Fibroblast of lung (primary cell): ENCODE measurements around the gene USP14. TPM values are rescaled to one million over a fixed set of nuclear protein-coding genes. Genes with fewer than 3 reads are reported as not detected.
A peak's percentile ranks its signal among the peaks of the same experiment; 100 is the strongest.

Experiments used
- DNase-seq, 2 donors: peaks; one replicate each; pipeline versions ENCODE4 v3.0.0 to v3.0.0-alpha.2; 2010; ENCODE audit warnings: low read depth in 2 of 2
- H2AFZ ChIP-seq: 2 replicates; pipeline ENCODE4 v1.5.1; 2012; ENCODE audit warnings: low read length, control low read depth, inconsistent platforms
- H3K27ac ChIP-seq: 2 replicates; pipeline ENCODE4 v1.5.1; 2011; ENCODE audit warnings: low read length, control low read depth; ENCODE audit not compliant: insufficient read depth
- H3K27me3 ChIP-seq: 2 replicates; pipeline ENCODE4 v1.5.1; 2011; ENCODE audit warnings: mild to moderate bottlenecking, low read length; ENCODE audit not compliant: control insufficient read depth, insufficient read depth
- H3K36me3 ChIP-seq: 2 replicates; pipeline ENCODE4 v1.5.1; 2011; ENCODE audit warnings: low read length; ENCODE audit not compliant: control insufficient read depth, insufficient read depth
- H3K4me1 ChIP-seq: 2 replicates; pipeline ENCODE4 v1.5.1; 2011; ENCODE audit warnings: low read length; ENCODE audit not compliant: control insufficient read depth, insufficient read depth; ENCODE audit errors: extremely low read depth
- H3K4me2 ChIP-seq: 2 replicates; pipeline ENCODE4 v1.5.1; 2011; ENCODE audit warnings: low read length, control low read depth; ENCODE audit not compliant: insufficient read depth; ENCODE audit errors: extremely low read depth
- H3K4me3 ChIP-seq, 4 experiments: fragments of 200-600 bp in 1 of 4; sonication (generic) in 1 of 4; replicated peaks in 1 of 4; 2 replicates each; pipeline ENCODE4 v1.5.1; 2011 to 2016; ENCODE audit warnings: low read length in 4 of 4, low read depth in 3 of 4, mild to moderate bottlenecking in 3 of 4, control low read depth in 2 of 4, inconsistent platforms in 1 of 4, mixed read lengths in 1 of 4; ENCODE audit not compliant: insufficient read depth in 1 of 4; ENCODE audit errors: control extremely low read depth in 1 of 4
- H3K79me2 ChIP-seq: 2 replicates; pipeline ENCODE4 v1.5.1; 2012; ENCODE audit warnings: mild to moderate bottlenecking, low read length, inconsistent platforms; ENCODE audit not compliant: control insufficient read depth, insufficient read depth
- H3K9ac ChIP-seq: 2 replicates; pipeline ENCODE4 v1.5.1; 2011; ENCODE audit warnings: mild to moderate bottlenecking, low read length, control low read depth; ENCODE audit not compliant: insufficient read depth
- H3K9me3 ChIP-seq: 2 replicates; pipeline ENCODE4 v1.5.1; 2012; ENCODE audit warnings: low read depth, low read length; ENCODE audit not compliant: control insufficient read depth, insufficient read depth
- H4K20me1 ChIP-seq: 2 replicates; pipeline ENCODE4 v1.5.1; 2011; ENCODE audit warnings: low read length; ENCODE audit not compliant: control insufficient read depth, insufficient read depth; ENCODE audit errors: extremely low read depth
- CTCF ChIP-seq, 2 donors: IDR thresholded peaks in 1 of 2; conservative IDR thresholded peaks in 1 of 2; 1 replicate in 1 of 2; 2 replicates in 1 of 2; pipeline ENCODE4 v1.5.1; 2011 to 2012; ENCODE audit warnings: low read length in 2 of 2, control low read depth in 1 of 2, inconsistent platforms in 1 of 2, low read depth in 1 of 2, mild to moderate bottlenecking in 1 of 2
- EZH2 ChIP-seq: IDR thresholded peaks from 2 replicates; pipeline ENCODE4 v1.5.1; 2012; ENCODE audit warnings: low read length, control low read depth, mild to moderate bottlenecking; ENCODE audit errors: missing control alignments
- polyA plus RNA-seq, 2 donors: library from polyadenylated mRNA; depleted of rRNA in 1 of 2; stranded (reverse) in 1 of 2; unstranded in 1 of 2; fragments of >200 nt; gene quantifications; 2 replicates each; pipeline ENCODE4 v1.2.1, GENCODE V29; 2011 to 2012; ENCODE audit warnings: missing spikeins in 1 of 2
- total RNA-seq: library from RNA; depleted of rRNA; stranded (reverse); fragments of >200 nt; gene quantifications from 2 replicates; pipeline ENCODE4 v1.2.1, GENCODE V29; 2014

Gene USP14
- total and polyA plus RNA-seq, 2 donors (not counting 1 experiment from before 2014, with no cell fraction given): 21.5 to 39.5 TPM

GRCh38 chr18:255171-255570, 96.8 kb downstream of the USP14 start:
- H4K20me1 ChIP-seq: no peaks in the 10 kb centered on the region
- H3K4me3 ChIP-seq: no peak overlapping the region
- TF ChIP-seq CTCF (conservative IDR thresholded peaks at IDR 0.05 in 1 of 2, IDR thresholded peaks at IDR 0.05 in 1 of 2; ENCODE audit: low read depth in 1 of 2, low read length in 2 of 2) (no peak), EZH2 (no peak)
- DNase-seq: no peak
- H2AFZ ChIP-seq: no peak overlapping the region
- no peak overlapping the region for H3K9ac ChIP-seq
- H3K27ac ChIP-seq: no peak overlapping the region
- no peak overlapping the region for H3K4me2 ChIP-seq
- no peaks in the 10 kb centered on the region for H3K27me3 ChIP-seq
- H3K4me1 ChIP-seq: no peaks in the 10 kb centered on the region
- no peaks in the 10 kb centered on the region for H3K9me3 ChIP-seq
- H3K36me3 ChIP-seq: peaks cover 1% of the 10 kb centered on the region
- H3K79me2 ChIP-seq: no peaks in the 10 kb centered on the region

GRCh38 chr18:260547-260946, 102.2 kb downstream of the USP14 start:
- Histone ChIP-seq H3K4me1 (no peaks in the 10 kb centered on the region), H3K36me3 (peaks cover 1% of the 10 kb centered on the region), H2AFZ (no peak overlapping the region), H3K4me2 (no peak overlapping the region), H3K9me3 (no peaks in the 10 kb centered on the region), H3K79me2 (no peaks in the 10 kb centered on the region), H3K27ac (no peak overlapping the region), H4K20me1 (no peaks in the 10 kb centered on the region), H3K27me3 (no peaks in the 10 kb centered on the region), H3K4me3 (no peak overlapping the region), H3K9ac (no peak overlapping the region)
- no peak for TF ChIP-seq CTCF (conservative IDR thresholded peaks at IDR 0.05 in 1 of 2, IDR thresholded peaks at IDR 0.05 in 1 of 2; ENCODE audit: low read depth in 1 of 2, low read length in 2 of 2)
- no peak for TF ChIP-seq EZH2
- no peak for DNase-seq

- H2AFZ ChIP-seq: no peak overlapping the region
- peaks cover 8% of the 10 kb centered on the region for H3K79me2 ChIP-seq
- H3K9me3 ChIP-seq: no peaks in the 10 kb centered on the region
- no peaks in the 10 kb centered on the region for H4K20me1 ChIP-seq
- H3K4me3 ChIP-seq: no peak overlapping the region
- H3K36me3 ChIP-seq: peaks cover 1% of the 10 kb centered on the region
- H3K4me2 ChIP-seq: no peak overlapping the region
- TF ChIP-seq CTCF (conservative IDR thresholded peaks at IDR 0.05 in 1 of 2, IDR thresholded peaks at IDR 0.05 in 1 of 2; ENCODE audit: low read depth in 1 of 2, low read length in 2 of 2) (no peak), EZH2 (no peak)
- no peaks in the 10 kb centered on the region for H3K4me1 ChIP-seq
- no peak overlapping the region for H3K9ac ChIP-seq
- H3K27me3 ChIP-seq: no peaks in the 10 kb centered on the region
- no peak overlapping the region for H3K27ac ChIP-seq
- DNase-seq: peak in 1 of 2 donors; percentile 37
Observed at GRCh38 chr18:261398-262073, 103.2 kb downstream of the USP14 start.

Other genes with a start within 250 kb of the USP14 start
- gene TUBB8B, start 108.9 kb upstream of the USP14 start, total RNA-seq: not detected in 2 replicates
- gene TUBB8B, start 108.9 kb upstream of the USP14 start, polyA plus RNA-seq: 0.11 TPM in 1 of 2 replicates, not detected in the other
- gene THOC1, start 109.5 kb downstream of the USP14 start, total RNA-seq: 33.9 and 35.2 TPM in 2 replicates
- 18.2 and 20.2 TPM in 2 replicates for gene THOC1, start 109.5 kb downstream of the USP14 start, polyA plus RNA-seq